Parathyroid adenoma (tissue), 2 donors: ENCODE data around the gene MYL3.
A peak's percentile ranks its signal among the peaks of the same experiment; 100 is the strongest.

ENCODE experiments used
- H2AFZ ChIP-seq: fragments of 300-600 bp; sonication (generic); one replicate; pipeline ENCODE4 v1.7.0; 2017; ENCODE audit warnings: antibody characterized with exemption, mild to moderate bottlenecking
- H3K27ac ChIP-seq: fragments of 300-600 bp; sonication (generic); one replicate; pipeline ENCODE4 v1.7.0; 2017
- H3K27me3 ChIP-seq: fragments of 300-600 bp; sonication (generic); one replicate; pipeline ENCODE4 v1.7.0; 2017; ENCODE audit warnings: low read length; ENCODE audit not compliant: control insufficient read depth, insufficient read depth
- H3K36me3 ChIP-seq: fragments of 300-600 bp; sonication (generic); one replicate; pipeline ENCODE4 v1.7.0; 2017; ENCODE audit warnings: low read length; ENCODE audit not compliant: control insufficient read depth, insufficient read depth
- H3K4me1 ChIP-seq: fragments of 300-600 bp; sonication (generic); one replicate; pipeline ENCODE4 v1.7.0; 2017; ENCODE audit warnings: control low read depth
- H3K4me2 ChIP-seq: fragments of 300-600 bp; sonication (generic); one replicate; pipeline ENCODE4 v1.7.0; 2017; ENCODE audit warnings: low read length
- H3K4me3 ChIP-seq: fragments of 300-600 bp; sonication (generic); one replicate; pipeline ENCODE4 v1.7.0; 2017; ENCODE audit warnings: low read depth, low read length
- H3K79me2 ChIP-seq: fragments of 300-600 bp; sonication (generic); one replicate; pipeline ENCODE4 v1.7.0; 2017; ENCODE audit warnings: control low read depth
- H3K9ac ChIP-seq: fragments of 300-600 bp; sonication (generic); one replicate; pipeline ENCODE4 v1.7.0; 2017; ENCODE audit warnings: mild to moderate bottlenecking
- H3K9me3 ChIP-seq: fragments of 300-600 bp; sonication (generic); one replicate; pipeline ENCODE4 v1.7.0; 2017; ENCODE audit warnings: low read length; ENCODE audit not compliant: control insufficient read depth
- CTCF ChIP-seq: fragments of 300-600 bp; sonication (generic); IDR thresholded peaks from one replicate; pipeline ENCODE4 v1.7.0; 2017; ENCODE audit warnings: antibody characterized with exemption, mild to moderate bottlenecking
- donor health status: primary hyperparathyroidism.

The MYL3 gene

GRCh38 chr3:46835054-46835453 lies 28.2 kb downstream of the MYL3 start:
- Histone ChIP-seq H3K27me3 (no peaks in the 10 kb centered on the region), H3K27ac (no peak overlapping the region), H3K36me3 (no peaks in the 10 kb centered on the region), H3K9ac (no peak overlapping the region), H3K4me1 (peaks cover 7% of the 10 kb centered on the region), H2AFZ (peak overlapping the region; percentile 51), H3K79me2 (no peaks in the 10 kb centered on the region), H3K9me3 (no peaks in the 10 kb centered on the region), H3K4me3 (no peak overlapping the region), H3K4me2 (peak overlapping the region; percentile 29)
- no peak for TF ChIP-seq CTCF

DNA sequence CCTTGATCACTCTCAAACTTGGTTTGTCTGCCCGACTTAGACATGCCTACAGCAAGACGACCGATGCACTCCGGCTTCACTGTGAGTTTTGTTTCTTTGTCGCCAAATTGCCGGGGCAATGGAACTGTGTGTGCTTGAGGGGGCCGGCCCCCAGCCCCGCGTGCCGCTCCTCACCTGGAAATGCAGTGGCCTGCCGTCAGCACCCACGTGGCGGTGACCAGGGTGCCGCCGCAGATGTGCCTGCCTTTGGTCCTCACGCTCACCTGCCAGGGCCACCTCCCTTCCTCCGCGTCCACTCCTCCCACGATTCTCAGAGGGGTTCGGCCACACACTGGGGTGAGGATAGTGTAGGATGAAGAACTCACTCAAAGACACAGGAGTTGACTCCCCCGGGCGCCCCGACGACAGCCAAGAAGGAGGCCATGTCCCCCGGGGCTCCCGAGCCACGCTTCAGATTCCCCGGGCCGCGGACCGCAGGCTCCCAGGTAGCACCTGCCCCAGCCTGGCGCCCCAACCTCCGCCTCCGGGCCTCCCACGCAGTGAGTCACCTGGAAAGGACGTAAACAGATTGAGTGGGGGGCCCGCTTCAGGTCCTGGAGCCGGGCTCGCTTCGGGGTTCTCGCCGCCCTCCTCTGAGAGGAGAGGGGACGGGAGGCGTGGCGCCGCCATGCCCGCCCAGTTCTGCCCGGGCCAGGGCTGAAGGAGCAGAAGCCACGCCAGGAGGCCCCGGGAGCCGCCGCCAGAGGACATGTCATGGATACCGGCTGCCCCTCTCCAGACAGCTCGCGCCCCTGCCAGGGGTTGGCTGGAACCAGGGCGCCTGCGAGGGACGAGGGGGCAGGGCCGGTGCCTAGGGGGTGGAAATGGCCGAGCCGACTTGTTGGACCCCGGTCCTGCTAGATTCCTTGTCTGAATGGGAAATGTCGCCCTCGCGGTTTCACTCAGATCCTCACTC lies 29.6 kb downstream of the MYL3 start:
- H3K27ac ChIP-seq = no peak overlapping the region
- no peak for TF ChIP-seq CTCF

GRCh38 chr3:46831841-46832240 lies 31.4 kb downstream of the MYL3 start:
- TF ChIP-seq CTCF = no peak
- no peak overlapping the region for H3K4me3 ChIP-seq
- no peak overlapping the region for H2AFZ ChIP-seq
- H3K27me3 ChIP-seq = no peaks in the 10 kb centered on the region
- H3K9me3 ChIP-seq = no peaks in the 10 kb centered on the region
- no peak overlapping the region for H3K9ac ChIP-seq
- H3K4me2 ChIP-seq = no peak overlapping the region
- H3K27ac ChIP-seq = no peak overlapping the region
- peaks cover 7% of the 10 kb centered on the region for H3K4me1 ChIP-seq
- H3K36me3 ChIP-seq = no peaks in the 10 kb centered on the region
- H3K79me2 ChIP-seq = no peaks in the 10 kb centered on the region

More for the DNA sequence above, 29.6 kb downstream of the MYL3 start:
- no peaks in the 10 kb centered on the region for H3K79me2 ChIP-seq
- no peaks in the 10 kb centered on the region for H3K9me3 ChIP-seq
- H2AFZ ChIP-seq = no peak overlapping the region
- peaks cover 7% of the 10 kb centered on the region for H3K4me1 ChIP-seq
- no peaks in the 10 kb centered on the region for H3K36me3 ChIP-seq
- no peak overlapping the region for H3K4me3 ChIP-seq
- H3K9ac ChIP-seq = no peak overlapping the region
- H3K27me3 ChIP-seq = no peaks in the 10 kb centered on the region
- H3K4me2 ChIP-seq = no peak overlapping the region

DNA sequence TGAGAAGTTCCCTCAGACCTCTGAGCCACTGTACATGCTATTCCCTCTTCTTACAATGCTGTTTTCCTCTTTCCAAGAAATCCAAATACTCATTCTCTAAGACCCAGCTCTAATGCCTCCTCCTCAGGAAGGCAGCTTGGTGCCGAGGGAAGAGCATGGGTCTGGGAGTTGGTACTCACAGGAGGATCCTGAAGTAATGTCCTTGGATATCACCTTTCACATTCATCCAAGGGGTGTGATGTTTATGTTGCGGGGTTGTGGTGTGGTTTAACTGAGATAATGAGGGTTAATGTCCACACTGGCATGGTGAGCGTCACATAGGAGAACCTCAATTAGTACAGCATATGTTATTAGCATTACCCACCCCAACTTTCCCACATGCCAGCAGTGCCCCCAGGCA lies 31.9 kb downstream of the MYL3 start:
- no peak for TF ChIP-seq CTCF
- no peaks in the 10 kb centered on the region for H3K36me3 ChIP-seq
- no peak overlapping the region for H3K27ac ChIP-seq
- no peak overlapping the region for H3K4me2 ChIP-seq
- H3K4me3 ChIP-seq = no peak overlapping the region
- H3K9me3 ChIP-seq = no peaks in the 10 kb centered on the region
- H3K27me3 ChIP-seq = no peaks in the 10 kb centered on the region
- H2AFZ ChIP-seq = no peak overlapping the region
- H3K9ac ChIP-seq = no peak overlapping the region
- no peaks in the 10 kb centered on the region for H3K79me2 ChIP-seq
- peaks cover 7% of the 10 kb centered on the region for H3K4me1 ChIP-seq
